HG03064 (cell line): ENCODE measurements around the gene FGF22.
"Not testable (repeated sequence)": the region's sequence is repeated elsewhere in the genome, so short reads cannot be mapped to it uniquely, and the experiment has no call there.

Experiments used
- ATAC-seq: cut with Tn5 transposase; IDR thresholded peaks from one replicate; pipeline ENCODE4 v1.9.1; 2021; ENCODE audit warnings: low read depth; ENCODE audit not compliant: unreplicated experiment

Gene FGF22

DNA sequence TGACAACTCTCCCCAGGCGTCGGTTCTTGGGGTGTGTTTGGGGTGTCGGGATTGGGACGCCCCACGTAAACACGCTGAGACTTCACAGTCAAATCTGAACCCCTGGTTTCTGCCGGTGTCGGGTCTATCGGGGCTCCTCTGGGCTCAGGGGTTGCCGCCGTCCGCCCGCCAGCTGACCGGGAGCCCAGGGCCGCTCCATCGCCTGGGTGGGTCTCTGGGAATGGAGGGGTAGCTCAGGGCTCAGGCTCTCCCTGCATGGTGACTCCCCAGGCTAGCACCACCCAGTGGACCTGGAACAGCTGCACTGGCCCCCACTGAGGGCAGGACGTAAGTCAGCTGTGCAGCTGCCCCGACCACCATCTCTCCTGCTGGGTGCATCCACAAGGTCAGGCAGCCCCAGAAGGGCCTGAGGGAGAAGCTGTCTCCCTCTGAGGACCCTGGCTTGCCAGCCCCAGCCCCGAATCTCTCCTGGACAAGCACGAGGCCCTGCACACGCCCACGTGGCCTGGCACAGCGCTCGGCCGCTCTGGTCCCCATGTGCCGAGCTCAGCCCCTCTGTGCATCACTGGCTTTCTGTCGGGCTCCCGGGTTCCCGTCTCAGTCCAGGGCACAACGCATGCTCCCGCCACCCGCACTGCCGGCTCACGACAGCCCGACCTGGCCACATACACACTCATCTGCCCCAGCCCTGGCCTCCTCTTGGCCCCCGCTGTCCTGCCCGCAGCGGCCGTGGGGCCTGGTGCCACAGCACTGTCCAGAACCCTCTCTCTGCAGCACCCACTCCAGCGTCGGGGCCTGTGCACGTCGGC lies 17.3 kb downstream of the FGF22 start:
- no peak for ATAC-seq

DNA sequence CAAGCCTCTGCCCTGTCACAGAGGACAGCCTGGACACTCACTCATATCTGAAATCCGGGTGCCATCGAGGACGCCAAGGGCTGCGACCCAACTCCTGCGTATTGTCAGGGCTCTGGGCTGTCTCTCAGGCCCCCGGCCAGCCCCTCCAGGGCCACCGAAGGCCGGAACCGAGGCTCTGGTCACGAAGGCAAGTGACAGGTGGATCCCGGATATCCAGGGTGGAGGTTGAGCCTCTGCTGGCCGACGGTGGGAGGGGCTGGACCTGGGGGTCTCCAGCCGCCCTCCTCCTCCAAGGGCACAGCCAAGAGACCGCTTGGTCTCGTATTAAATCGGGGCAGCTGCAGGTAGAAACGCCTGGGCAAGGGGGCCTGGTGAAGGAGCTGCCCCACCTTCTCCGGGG lies 17.9 kb downstream of the FGF22 start:
- no peak for ATAC-seq

DNA sequence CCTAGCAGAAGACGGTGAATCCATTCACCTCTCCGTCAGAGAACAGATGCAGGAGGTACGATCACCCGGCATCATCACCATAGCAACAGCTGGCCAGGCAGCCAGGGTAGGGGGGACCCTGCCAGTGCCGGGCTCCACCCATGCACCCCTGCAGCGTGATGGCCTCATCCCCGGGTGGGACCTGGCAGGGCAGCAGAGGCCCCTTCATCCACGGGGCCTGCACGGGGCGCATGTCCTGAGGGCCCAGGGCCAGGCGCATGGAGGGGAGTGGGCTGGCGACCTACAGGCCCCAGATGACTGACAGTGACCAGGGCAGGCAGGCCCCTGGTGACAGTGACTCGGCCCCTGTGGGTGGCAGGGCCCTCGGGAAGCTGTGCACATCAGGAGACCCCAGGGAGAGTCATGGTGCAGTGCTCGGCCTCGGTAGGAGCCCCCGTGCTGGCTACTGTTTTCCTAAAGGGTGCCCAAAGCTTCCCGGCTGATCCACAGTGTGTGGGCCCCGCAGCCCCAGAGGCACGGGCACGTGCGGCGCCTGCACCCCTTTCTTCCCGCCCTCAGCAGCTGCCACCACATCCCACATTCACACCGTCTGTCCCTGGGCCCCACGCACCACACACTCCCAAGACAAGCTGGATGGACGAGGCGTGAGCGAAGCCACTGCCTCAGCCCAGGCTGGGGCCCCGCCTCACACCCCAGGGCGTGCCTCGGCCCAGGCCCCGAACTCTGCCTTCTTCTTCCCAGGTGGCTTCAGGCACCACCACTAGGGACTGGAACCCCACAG lies 18.6 kb downstream of the FGF22 start:
- no peak for ATAC-seq

DNA sequence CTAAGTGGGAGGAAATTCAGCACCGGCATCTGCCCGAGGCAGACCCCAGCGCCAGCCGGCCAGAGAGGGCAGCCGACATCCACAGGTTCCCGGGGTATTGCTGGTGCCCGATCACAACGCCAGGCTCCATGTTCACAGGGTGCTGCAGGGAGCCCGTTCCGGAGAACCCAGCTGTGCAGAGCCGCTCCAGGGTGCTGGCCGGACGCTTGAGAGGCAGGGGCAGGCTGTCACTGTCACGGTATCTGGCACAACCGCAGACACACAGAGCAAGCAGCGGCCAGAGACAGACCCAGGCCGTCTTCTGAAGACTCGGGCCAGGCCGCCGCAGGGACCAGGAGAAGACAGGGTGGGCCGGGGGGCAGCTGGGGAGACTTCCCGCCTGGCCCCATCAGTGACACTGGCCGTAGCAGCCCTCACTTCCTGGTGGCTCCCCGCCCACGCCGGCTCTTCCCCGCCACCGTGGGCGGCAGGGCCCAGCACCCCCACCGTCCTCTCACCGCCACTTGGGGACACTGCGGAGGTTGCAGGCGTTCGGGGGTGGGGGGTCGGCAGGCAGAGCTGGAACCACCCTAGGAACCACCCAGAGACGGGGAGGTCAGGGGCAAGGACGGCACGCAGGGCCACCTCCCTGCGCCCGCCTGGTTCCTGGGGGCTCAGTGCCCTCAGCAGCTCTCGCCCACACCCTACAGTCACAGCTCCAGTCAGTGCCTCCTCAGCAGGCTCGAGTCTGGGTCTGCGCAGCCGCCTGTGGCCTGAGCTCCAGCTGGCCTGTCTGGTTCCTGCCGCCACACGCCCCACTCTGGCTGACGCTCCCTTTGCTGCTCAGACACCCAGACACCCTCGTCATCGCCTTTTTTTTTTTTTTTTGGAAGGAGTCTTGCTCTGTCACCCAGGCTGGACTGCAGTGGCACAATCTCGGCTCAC lies 19.5 kb downstream of the FGF22 start:
- ATAC-seq, result no peak

DNA sequence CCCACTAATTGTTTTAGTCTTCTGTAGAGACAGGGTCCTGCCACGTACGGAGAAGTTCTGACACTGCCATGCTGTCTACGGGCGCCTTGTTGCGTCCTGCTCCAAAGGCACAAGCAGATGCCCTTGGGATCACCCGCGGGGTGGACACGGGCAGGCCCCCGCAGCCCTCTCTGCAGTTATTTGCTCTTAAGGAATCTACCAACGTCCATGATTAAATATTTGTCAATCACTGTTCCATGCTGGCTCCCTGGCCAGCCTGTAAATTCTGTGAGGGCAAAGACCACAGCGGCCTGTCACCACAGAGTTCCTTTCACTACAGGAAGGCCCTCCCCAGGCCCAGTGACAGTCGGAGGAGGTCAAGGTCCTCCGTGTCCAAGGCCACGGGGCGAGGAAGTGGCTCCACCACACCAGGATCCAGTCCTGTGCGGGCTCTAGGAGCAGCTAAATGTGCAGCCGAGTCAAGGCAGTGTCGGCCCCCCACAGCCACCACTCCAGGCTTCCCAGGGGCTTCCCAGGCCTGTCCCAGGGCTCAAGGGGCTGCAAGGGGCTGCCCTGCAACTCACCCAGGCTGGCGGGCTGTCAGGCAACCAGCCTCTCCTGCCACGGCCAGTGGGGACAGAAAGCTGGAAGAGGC lies 21.2 kb downstream of the FGF22 start:
- ATAC-seq, result no peak

DNA sequence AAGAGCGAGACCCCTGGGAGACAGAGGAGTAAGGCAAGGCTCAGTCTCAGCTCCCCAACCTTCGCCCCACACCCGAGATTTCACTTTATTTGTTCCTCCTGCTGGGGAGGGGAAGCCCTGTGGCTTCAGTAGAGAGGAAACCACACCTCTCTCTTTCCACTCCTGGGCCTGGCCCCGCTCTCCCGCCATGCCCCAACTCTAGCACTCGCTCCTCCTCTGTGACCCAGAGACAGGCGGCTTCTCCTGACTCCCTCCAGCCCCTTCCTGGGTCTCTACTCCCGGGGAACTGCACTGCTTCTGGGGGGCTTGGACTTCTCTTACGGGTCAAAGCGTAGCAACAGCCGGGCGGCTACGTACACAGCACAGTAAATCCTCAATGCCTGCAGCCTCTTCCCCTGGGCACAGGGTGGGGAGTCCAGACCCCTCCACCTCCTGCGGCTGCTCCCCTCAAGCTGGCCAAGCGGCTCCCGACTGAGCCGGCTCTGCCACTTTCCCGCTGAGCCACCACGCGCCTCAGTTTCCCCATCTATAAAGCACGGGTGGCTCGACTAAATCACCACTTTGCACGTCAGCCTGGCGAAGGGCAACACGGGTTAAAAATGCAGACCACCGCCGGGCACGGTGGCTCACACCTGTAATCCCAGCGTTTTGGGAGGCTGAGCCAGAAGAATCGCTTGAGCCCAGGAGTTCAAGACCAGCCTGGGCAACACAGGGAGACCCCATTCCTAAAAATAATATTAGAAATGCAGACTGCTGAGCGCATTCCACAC lies 21.9 kb downstream of the FGF22 start:
- no peak for ATAC-seq

DNA sequence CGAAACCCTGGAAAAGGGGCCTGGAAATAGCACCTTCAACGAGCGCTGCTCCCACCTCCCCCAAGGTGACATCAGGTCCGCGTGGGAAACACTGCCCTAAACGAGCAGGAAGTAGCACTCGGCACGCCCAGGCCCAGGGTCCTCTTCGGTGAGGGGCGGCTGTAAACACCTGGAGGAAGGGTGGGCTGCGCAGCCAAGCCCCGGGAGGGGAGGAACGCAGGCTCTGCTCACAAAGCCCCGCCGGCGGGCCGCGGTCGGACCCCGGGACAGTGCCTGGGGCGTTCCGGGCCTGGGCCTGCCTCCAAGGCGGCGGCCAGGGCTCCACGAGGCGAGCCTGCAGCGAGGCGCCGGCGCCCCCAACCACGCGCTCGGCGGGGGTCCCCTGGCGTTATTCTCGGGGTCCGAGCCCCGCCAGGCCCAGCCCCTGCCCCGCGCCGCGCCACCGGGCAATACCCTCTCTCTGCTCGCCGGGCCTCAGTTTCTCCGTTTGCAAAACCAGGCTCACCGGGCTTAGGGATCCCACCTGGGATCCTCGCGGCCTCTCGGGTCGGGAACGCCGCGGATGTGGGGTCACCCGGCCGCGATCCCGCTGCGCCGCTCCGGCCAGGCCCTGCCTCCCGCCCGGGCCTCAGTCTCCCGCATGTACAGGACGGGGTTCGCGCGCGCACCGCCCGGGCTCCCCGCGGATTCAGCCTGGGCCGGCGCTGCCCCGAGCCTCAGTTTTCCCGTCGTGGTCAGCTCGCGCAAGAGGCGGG lies 22.7 kb downstream of the FGF22 start:
- no peak for ATAC-seq

DNA sequence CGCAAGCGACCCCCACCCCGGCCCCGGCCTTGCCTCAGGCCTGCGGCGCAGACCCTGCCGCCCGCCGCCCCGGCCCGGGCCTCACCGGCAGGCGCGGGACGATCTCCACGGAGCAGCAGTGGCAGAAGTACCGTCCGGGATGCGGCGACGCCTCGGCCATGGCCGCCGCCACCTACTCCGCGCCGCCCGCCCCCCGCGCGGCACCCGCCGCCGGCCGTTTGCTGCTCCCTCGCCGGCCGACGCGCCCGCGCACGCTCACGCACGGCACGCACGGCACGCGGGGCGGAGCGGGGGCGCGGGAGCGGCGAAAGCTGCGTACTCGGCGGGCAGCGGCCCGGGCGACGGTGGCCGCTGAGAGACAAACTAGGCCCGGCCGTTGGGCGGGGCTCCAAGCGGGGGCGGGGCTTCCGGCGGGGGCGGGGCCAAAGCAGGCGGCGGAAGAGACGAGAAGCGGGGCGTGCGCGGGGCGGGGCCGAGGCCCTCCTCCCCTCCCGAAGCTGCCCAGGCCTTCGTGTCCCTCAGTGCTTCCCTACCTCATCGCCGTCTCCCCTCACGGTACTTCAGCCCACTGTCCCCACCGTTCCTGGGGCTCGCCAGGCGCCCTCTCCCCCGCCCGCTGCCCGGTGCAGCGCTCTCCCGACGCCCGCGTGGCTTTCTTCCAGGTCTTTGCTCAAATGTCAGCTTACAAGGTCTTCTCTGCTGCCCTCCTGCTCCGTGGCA lies 23.4 kb downstream of the FGF22 start, which contains the start of gene RNF126:
RNF126 (minus strand) TSS at position 253 of the 720 bp plus-strand sequence; CDS start at position 160, 93 bp downstream.
- no peak for ATAC-seq

DNA sequence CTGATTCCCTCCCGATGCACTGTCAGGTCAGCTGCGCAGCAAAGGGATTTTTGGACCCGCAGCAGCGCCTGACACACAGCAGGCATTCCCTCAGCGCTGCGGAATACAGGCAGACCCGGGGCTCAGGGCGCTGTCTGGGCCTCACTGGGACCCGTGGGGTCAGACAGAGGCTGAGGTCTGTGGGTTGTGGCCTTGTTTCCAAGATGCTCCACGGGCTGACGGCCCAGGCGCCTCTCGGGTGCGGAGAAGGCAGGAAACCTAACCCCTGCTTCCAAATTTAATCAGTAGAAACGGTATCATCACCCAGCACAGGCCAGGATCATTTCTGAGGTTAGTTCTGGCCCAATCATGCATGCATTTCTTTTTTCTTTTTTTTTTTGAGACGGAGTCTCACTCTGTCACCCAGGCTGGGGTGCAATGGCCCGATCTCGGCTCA lies 24.0 kb downstream of the FGF22 start:
- no peak for ATAC-seq

DNA sequence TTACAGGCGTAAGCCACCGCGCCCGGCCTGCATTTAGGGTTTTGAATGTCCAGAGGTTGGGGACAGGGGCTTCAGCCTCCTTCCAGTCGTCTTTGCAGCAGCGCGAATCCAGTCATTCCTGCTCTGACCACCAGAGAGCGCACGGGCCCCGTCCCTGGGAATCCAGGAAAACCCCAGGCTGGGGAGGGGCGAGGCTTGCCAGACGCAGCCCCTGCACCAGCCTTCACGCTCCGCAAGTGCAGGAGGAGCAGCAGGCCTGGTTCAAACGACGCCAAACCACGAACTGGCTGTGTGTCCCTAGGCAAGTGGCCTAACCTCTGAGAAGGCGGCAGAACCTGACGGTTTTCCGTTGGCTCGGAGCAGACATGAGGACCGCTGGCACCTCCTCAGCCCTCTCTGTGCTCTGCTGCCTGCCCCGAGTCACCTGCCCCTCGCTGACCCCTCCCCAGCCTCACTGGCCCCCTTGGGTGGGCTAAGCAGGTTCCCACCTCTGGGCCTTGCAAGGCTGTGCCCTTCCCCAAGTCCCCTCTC lies 25.3 kb downstream of the FGF22 start:
- no peak for ATAC-seq

DNA sequence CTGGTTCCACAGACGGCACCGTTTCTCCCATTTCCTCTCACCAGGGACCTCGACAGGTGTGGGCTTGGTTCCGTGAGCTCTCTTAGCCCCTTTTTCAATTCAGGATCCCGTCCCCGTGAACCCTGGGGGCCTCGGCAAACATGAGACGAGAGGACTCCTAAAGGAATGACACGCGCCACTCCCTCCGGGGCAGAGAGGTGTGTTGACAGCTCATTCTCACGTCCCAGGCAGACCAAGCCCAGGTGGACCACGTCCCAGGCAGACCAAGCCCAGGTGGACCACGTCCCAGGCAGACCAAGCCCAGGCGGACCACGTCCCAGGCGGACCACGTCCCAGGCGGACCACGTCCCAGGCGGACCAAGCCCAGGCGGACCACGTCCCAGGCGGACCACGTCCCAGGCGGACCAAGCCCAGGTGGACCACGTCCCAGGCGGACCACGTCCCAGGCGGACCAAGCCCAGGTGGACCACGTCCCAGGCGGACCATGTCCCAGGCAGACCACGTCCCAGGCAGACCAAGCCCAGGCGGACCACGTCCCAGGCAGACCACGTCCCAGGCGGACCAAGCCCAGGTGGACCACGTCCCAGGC lies 27.4 kb downstream of the FGF22 start:
- ATAC-seq, result not testable (repeated sequence)

DNA sequence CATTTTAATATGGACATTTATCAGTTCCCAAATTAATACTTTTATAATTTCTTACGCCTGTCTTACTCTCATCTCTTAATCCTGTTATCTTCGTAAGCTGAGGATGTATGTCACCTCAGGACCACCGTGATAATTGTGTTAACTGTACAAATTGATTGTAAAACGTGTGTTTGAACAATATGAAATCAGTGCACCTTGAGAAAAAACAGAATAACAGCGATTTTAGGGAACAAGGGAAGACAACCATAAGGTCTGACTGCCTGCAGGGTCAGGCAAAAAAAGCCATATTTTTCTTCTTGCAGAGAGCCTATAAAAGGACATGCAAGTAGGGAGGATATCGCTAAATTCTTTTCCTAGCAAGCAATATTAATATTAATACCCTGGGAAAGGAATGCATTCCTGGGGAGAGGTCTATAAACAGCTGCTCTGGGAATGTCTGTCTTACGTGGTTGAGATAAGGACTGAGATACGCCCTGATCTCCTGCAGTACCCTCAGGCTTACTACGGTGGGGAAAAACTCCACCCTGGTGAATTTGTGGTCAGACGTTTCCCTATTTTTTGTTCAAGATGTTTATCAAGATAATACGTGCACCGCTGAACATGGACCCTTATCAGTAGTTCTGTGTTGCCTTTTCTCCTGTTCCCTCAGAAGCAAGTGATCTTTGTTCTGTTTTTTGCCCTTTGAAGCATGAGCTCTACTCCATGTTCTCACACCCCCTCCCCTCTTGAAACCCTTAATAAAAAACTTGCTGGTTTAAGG lies 29.2 kb downstream of the FGF22 start:
- ATAC-seq, result not testable (repeated sequence)

DNA sequence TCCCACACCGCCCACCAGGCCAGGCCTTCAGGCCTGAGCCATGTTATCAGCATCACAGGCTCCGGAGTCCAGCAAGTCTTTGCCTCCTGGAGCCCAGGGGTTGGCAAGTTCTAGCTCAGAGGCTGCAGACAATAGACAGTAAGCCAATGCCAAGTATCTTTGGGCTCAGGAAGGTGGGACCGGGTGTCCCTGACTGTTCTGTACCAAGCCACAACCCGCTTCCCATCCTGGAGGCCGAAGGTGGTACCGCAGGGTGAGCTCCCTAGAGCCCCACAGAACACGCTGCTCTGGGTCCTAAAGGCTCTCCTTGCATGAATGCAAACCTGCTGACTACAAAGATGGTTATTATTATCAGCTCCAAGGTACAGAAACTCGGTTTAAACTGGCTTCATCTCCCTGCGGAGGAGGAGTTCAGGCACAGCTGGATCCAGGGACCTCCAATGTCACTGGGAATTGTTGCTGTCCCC lies 31.0 kb downstream of the FGF22 start:
- no peak for ATAC-seq

DNA sequence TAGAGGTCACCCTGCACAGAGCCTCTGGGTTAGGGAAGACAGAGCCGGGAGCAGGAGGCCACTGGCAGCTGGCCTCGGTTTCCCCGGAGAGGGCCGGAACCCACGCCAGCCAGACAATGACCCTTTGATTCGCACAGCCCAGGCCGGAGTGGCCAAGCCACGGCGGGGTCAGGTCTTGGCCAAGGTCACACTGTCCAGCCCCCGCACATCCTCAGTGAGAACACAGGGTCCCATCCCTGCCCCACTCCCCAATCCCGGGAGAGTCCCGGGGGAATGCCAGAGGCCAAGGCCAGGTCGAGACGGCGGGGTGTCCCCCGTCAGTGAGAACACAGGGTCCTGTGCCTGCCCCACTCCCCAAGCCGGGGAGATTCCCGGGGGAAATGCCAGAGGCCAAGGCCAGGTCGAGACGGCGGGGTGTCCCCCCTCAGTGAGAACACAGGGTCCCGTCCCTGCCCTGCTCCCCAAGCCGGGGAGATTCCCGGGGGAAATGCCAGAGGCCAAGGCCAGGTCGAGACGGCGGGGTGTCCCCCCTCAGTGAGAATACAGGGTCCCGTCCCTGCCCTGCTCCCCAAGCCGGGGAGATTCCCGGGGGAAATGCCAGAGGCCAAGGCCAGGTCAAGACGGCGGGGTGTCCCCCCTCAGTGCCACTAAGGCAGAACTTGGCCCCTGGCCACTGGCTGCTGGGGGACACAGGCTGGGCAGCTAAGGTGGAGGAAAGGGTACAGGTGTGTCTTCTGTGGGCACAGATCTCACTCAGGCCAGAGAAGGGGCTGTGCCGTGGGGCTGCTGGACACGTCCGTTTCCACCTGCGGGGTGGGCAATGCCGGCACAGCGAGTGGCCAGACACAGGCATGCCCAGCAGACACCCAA lies 34.8 kb downstream of the FGF22 start:
- ATAC-seq, result no peak

DNA sequence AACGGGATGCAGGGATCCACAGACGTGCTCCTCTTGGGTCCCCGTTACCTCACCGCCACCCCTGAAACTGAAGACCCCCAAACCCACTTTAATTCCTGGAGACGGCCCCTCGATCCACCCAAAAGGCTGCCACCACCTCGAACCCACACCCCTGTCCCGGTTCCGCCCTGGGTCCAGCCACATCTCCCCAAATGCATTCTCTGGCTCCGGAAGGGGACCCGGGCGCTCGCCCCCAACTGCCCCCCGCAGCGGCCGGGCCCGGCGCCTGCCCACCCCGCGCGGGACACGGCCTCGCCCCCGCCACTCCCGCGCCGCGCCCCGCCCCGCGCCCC lies 36.3 kb downstream of the FGF22 start:
- no peak for ATAC-seq
